HG03521 (cell line): Measurements from ENCODE around the gene CYYR1.
"Not testable (repeated sequence)": the region's sequence is repeated elsewhere in the genome, so short reads cannot be mapped to it uniquely, and the experiment has no call there.

Experiments
- ATAC-seq: cut with Tn5 transposase; IDR thresholded peaks from one replicate; pipeline ENCODE4 v1.9.1; 2021; ENCODE audit warnings: mild to moderate bottlenecking, moderate library complexity; ENCODE audit not compliant: unreplicated experiment

Gene CYYR1

DNA sequence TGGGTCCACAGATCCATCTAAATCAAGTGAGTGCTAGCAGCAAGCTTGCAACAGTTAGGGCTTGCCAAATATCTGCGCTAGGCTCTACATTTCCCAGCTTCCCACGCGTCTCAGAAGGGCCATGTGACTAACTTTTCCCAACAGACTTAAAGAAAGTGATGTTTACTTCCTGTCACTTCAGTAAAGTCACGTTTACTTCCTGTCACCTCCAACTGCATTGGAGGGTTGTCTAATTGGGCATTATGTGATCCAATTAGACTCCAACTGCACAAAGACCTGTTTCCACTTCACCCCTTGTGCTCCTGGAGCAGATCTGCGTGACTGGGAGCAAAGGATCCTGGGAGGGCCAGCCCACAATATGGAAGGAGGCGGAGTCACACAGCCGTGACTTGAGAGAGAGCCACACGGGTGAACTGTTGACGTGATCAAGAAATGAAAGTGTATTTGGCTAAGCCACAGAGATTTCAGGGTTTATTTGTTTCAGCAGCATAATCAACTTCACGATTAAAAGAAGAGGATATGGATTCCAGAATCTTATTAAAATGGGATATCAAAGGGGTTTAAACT, 77.7 kb downstream of the CYYR1 start:
- ATAC-seq, result no peak

GRCh38 chr21:26491663-26492062, 81.4 kb downstream of the CYYR1 start:
- no peak for ATAC-seq

DNA sequence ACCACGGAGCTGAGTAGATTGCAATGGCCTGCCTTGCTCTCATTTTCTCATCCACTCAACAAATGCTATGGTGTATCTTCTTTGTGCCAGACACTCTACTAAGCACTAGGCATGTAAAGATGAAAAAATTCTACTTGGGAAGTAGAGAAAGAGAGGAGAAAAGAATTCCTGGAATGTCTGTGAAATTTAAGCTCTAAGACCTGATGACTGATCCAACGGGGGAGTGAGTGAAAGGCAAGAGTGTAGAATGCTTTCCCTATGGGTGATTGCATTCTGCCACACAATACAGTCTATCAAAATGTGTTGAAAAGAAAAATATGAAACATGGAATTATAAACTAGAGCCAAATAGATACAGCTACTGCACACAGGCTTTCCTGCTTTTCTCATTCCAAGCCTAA, 82.3 kb downstream of the CYYR1 start:
- no peak for ATAC-seq

DNA sequence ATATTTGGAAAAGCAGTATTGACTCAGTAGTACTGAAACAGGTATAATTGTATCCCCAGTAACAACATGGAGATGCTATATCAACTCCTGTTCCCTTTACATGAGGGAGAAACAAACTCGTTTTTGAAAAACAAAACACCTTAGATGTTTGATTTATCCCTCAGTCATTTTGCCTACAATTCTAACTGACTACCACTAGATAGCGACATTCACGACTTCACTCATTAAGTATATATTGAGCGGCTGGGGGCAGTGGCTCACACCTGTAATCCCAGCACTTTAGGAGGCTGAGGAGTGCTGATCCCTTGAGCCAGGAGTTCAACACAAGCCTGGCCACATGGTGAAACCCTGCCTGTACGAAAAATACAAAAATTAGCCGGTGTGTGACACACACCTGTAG, 83.3 kb downstream of the CYYR1 start:
- ATAC-seq, result no peak

GRCh38 chr21:26487981-26488480, 85.1 kb downstream of the CYYR1 start:
- ATAC-seq, result no peak

- ATAC-seq, result no peak
Observed at GRCh38 chr21:26473471-26473870, 99.6 kb downstream of the CYYR1 start.

DNA sequence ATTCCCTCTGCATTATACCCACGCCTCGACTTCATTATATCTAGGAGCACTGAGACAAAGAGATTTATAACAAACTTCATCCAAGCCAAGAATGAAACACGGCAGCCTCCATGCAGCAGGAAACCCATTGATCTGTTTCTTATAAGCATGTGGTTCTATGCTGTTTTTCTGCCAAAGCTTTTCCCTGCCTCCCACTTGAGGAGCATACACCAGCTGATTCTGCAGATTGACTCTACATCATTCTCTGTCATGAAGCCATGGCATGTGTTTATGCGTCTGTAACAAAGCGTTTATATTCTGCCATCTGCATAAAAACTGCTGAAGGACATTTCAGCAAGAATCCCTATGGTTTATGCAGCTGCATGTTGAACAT, 102.0 kb downstream of the CYYR1 start:
- no peak for ATAC-seq

GRCh38 chr21:26470351-26471098, 102.6 kb downstream of the CYYR1 start:
- no peak for ATAC-seq

DNA sequence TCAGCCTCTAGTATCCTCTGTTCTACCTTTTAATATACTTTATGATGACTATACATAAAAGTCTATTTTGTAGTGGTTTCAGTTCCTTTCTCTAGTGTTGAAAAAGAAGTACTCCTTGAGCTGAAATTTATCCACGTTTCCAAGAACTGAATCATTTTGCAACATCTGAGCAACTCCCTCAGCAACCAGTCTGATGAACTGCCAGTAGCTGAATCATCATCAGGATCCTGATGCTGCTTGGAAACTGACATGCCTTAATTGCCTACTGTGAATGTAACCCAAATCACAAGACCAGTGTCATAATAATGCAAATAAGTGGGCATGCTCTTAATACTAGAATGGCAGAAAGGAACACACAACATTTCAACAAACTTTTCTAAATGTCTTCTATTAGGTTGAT, 103.3 kb downstream of the CYYR1 start:
- ATAC-seq, result no peak

- no peak for ATAC-seq
Observed at GRCh38 chr21:26465916-26466315, 107.2 kb downstream of the CYYR1 start.

GRCh38 chr21:26461500-26461899, 111.6 kb downstream of the CYYR1 start:
- no peak for ATAC-seq

GRCh38 chr21:26460621-26461020, 112.5 kb downstream of the CYYR1 start:
- ATAC-seq, result no peak

DNA sequence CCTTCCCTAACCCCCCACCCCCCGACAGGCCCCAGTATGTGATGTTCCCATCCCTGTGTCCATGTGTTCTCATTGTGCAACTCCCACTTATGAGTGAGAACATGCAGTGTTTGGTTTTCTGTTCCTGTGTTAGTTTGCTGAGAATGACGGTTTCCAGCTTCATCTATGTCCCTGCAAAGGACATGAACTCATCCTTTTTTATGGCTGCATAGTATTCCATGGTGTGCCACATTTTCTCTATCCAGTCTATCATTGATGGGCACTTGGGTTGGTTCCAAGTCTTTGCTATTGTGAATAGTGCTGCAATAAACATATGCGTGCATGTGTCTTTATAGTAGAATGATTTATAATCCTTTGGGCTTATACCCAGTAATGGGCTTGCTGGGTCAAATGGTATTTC, 114.2 kb downstream of the CYYR1 start:
- ATAC-seq, result not testable (repeated sequence)

GRCh38 chr21:26457817-26458216, 115.3 kb downstream of the CYYR1 start:
- ATAC-seq, result no peak

DNA sequence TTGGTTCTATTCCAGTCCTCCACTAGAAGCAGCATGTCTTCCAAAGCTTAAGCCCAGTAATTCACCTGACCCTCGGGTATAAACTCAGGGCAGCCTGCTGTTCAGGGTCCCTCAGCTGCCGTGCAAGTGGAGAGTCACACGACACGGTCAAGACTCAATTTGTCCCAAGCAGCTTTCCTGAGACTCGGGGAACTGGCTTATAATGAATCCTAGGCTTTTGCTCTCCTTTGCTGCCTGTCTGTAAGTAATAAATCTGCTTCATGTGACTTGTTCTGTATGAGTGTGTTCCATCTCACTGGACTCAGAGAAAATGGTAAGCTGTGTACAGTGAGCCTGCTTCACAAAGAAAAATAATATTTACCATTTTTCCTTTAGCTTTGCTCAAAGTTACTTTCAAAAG, 119.8 kb downstream of the CYYR1 start:
- no peak for ATAC-seq

DNA sequence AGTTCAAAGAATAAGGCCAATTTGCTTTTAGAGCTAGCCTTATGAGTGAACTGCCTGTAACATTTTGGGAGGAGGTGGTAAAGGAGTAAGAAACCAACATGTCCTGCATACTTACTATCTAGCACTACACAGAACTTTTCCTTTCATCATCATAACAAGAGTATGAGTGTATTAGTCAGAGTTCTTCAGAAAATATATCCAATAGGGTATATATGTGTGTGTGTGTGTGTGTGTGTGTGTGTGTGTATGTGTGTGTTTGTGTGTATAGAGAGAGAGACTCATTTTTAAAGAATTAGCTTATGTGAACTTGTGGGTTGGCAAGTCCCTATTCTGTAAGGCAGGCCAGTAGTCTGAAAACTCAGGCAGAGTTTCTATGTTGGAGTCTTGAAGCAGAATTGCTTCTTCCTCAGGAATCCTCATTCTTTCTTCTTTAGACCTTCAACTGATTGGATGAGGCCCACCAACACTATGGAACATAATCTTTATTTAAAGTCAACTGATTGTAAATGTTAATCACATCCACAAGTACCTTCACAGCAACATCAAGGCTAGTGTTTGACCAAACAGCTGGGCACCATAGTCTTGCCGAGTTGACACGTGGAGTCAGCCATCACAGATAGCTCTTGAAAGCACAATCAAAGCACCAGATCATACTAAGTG, 121.9 kb downstream of the CYYR1 start:
- ATAC-seq, result no peak

DNA sequence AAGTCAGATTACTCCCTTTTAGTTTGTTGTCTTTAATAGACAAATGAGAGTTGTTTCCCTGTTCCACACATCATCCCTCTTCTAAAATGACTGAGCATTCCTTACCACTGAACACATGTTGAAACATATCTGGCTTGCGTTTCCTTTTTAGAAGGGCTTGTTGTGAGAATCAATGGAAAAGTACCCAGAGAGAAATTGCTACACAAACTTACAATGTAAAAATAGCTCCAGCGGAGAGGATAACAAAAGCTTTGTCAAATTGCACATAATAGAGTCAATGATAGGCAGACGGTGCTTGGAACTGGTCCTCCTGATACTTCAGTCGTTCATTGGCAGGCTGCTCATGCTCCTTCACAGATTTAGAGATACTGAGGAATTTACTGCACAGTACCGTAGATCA, 123.9 kb downstream of the CYYR1 start:
- ATAC-seq, result no peak

- ATAC-seq, result no peak
Observed at GRCh38 chr21:26448751-26449150, 124.3 kb downstream of the CYYR1 start.

DNA sequence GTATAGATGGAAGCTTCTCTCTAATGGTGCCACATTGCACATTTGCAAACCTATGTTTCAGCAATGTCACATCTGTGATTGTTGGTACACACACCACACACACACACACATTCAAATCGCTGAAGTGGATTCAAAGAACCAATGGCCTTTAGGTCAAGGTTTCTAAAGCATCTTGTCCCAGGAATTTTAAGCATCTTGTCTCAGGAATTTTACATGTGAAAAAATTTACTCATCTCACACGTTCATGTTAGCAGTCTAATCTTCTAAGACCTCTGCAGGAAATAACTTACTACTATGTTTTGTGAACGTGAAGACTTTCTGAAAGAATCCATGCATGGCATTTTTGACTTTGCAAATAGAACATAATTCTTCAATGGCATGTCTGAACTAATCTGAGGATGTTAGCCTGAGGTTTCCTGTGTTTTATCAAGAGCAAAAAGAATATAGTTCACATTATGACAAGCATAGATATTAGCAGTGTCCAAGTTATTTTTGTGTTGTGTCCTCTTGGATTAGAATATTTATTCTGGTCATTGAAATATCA, 125.1 kb downstream of the CYYR1 start:
- ATAC-seq, result no peak

GRCh38 chr21:26445440-26445839, 127.6 kb downstream of the CYYR1 start:
- ATAC-seq, result no peak

DNA sequence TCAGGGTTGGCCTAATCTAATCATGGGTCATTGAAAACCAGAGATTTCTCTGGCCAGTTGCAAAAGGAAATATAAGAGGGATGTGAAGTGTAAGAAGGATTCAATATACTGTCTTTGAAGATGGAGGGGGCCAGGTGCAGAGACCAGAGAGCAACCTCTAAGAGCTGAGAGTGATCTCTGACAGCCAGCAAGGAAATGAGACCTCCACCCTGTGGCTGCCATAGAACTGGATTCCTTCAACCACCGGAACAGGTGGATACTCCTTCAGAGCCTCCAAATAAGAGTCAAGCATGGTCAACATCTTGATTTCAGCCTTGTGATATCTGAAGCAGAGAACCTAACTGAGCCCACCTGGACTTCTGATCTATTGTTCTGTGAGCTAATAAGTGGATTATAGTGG, 128.4 kb downstream of the CYYR1 start:
- ATAC-seq, result no peak

DNA sequence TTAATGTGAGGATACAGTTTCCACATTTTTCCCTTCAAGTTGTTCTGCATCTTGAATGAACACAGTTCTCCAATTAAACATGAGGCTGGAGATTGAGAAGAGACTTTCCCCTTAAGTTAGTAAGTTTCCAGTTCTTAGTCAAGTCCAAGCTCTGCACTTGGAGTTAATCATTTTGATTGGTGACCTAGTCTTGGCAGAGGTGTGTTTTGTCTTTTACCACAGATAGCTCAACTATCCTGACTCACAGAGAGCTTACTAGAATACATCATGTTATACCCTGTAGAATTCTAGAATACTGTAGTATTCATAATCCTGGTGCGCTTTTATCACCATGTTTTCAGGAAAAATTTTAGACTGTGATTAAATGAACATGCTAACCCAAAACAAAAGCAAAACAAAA, 129.2 kb downstream of the CYYR1 start:
- ATAC-seq, result no peak
